GM18517 (cell line): ENCODE measurements around the gene PPA2.

Source experiments
- ATAC-seq: cut with Tn5 transposase; IDR thresholded peaks from one replicate; pipeline ENCODE4 v1.9.1; 2021; ENCODE audit warnings: mild to moderate bottlenecking, moderate library complexity; ENCODE audit not compliant: unreplicated experiment

The PPA2 gene

DNA sequence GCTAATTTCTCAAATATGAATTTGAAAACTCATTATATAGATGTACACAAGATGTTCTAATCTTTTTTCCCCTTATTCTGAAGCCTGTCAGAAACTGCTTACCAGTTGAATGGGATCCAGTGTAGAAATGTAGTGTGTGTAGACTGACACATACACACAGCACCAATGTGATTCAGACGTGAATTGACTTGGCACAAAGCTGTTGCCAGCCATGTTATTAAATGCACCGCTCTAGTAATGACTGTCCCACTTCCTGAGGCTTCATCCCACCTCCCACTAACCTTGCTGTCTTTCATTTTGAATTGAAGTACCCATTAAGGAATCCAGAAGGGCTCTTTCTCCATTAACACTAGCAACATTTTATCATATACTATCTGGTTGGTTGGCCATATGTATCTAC is 146.6 kb downstream of the PPA2 start:
- ATAC-seq: no peak
